KMS-11 (cell line): ENCODE measurements around the gene ASPG.

Experiments
- H2AFZ ChIP-seq: fragments of 200-600 bp; sonication (generic); 2 replicates; pipeline ENCODE4 v1.6.1; 2016; ENCODE audit warnings: antibody characterized with exemption, mixed run types, low read depth
- H3K27ac ChIP-seq: fragments of 200-600 bp; sonication (generic); 2 replicates; pipeline ENCODE4 v1.6.1; 2016; ENCODE audit warnings: mild to moderate bottlenecking, mixed run types
- H3K27me3 ChIP-seq: fragments of 200-600 bp; sonication (generic); 2 replicates; pipeline ENCODE4 v1.6.1; 2017; ENCODE audit warnings: mild to moderate bottlenecking, low read depth, mixed run types, moderate library complexity; ENCODE audit not compliant: insufficient read depth
- H3K36me3 ChIP-seq: fragments of 200-600 bp; sonication (generic); 2 replicates; pipeline ENCODE4 v1.6.1; 2017; ENCODE audit warnings: mild to moderate bottlenecking, mixed run types; ENCODE audit not compliant: insufficient read depth
- H3K4me1 ChIP-seq: fragments of 200-600 bp; sonication (generic); 2 replicates; pipeline ENCODE4 v1.6.1; 2016; ENCODE audit warnings: mild to moderate bottlenecking, low read depth, mixed run types; ENCODE audit not compliant: poor library complexity, severe bottlenecking
- H3K4me2 ChIP-seq: fragments of 200-600 bp; sonication (generic); 2 replicates; pipeline ENCODE4 v1.7.0; 2016; ENCODE audit warnings: mild to moderate bottlenecking, mixed run types
- H3K4me3 ChIP-seq: fragments of 200-600 bp; sonication (generic); IDR thresholded peaks from 2 replicates; pipeline ENCODE4 v1.6.1; 2017; ENCODE audit warnings: low read depth, low read length, mixed read lengths; ENCODE audit not compliant: insufficient read depth
- H3K79me2 ChIP-seq: fragments of 200-600 bp; sonication (generic); 2 replicates; pipeline ENCODE4 v1.6.1; 2016; ENCODE audit warnings: low read depth, mixed run types; ENCODE audit not compliant: insufficient read depth
- H3K9ac ChIP-seq: fragments of 200-600 bp; sonication (generic); 2 replicates; pipeline ENCODE4 v1.6.1; 2016; ENCODE audit warnings: mild to moderate bottlenecking, mixed run types
- H4K20me1 ChIP-seq: fragments of 200-600 bp; sonication (generic); 2 replicates; pipeline ENCODE4 v1.6.1; 2016; ENCODE audit warnings: mild to moderate bottlenecking, mixed run types; ENCODE audit not compliant: insufficient read depth
- TF ChIP-seq, protein P1 (sequence below): fragments of 200-600 bp; sonication (generic); conservative IDR thresholded peaks from 2 replicates; pipeline ENCODE4 v1.6.1; 2017; ENCODE audit warnings: low read depth, mild to moderate bottlenecking, antibody characterized with exemption, low read length, moderate library complexity, mixed read lengths

The ASPG gene

GRCh38 chr14:104162495-104162894 is 77.0 kb downstream of the ASPG start:
- Histone ChIP-seq H3K27ac (no peak overlapping the region), H3K27me3 (peaks cover 11% of the 10 kb centered on the region; the same call in 1 of the 2 replicates), H2AFZ (no peak overlapping the region), H3K79me2 (no peaks in the 10 kb centered on the region), H3K4me1 (no peaks in the 10 kb centered on the region), H3K36me3 (no peaks in the 10 kb centered on the region), H3K4me2 (no peak overlapping the region), H3K9ac (no peak overlapping the region), H4K20me1 (no peaks in the 10 kb centered on the region), H3K4me3 (no peak overlapping the region)
- TF ChIP-seq, protein P1, sequence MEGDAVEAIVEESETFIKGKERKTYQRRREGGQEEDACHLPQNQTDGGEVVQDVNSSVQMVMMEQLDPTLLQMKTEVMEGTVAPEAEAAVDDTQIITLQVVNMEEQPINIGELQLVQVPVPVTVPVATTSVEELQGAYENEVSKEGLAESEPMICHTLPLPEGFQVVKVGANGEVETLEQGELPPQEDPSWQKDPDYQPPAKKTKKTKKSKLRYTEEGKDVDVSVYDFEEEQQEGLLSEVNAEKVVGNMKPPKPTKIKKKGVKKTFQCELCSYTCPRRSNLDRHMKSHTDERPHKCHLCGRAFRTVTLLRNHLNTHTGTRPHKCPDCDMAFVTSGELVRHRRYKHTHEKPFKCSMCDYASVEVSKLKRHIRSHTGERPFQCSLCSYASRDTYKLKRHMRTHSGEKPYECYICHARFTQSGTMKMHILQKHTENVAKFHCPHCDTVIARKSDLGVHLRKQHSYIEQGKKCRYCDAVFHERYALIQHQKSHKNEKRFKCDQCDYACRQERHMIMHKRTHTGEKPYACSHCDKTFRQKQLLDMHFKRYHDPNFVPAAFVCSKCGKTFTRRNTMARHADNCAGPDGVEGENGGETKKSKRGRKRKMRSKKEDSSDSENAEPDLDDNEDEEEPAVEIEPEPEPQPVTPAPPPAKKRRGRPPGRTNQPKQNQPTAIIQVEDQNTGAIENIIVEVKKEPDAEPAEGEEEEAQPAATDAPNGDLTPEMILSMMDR, result no peak

DNA sequence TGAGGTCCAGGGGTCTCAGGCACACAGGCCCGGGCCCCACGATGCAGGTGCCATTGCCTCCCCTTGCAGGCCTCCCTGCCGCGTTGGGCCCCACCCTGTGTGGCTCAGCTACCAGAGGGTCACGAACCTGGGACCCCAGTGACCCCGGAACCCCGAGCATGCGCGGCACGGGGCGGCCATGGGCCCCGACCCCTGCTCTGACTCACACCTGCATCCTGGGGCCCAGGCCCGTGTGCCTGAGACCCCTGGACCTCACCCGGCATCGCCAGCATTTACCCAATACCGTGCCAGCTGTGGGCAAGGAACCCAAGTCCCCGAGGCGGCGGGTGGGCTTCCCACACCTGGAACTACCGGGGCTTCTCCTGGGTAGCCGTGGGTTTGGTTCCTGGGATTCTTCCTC is 78.0 kb downstream of the ASPG start:
- TF ChIP-seq, protein P1, result no peak
- H3K9ac ChIP-seq, result no peak overlapping the region
- no peak overlapping the region for H3K4me3 ChIP-seq
- peaks cover 14% of the 10 kb centered on the region; the same call in 1 of the 2 replicates for H3K27me3 ChIP-seq
- no peaks in the 10 kb centered on the region for H3K36me3 ChIP-seq
- no peak overlapping the region for H3K4me2 ChIP-seq
- no peaks in the 10 kb centered on the region for H3K79me2 ChIP-seq
- no peak overlapping the region for H3K27ac ChIP-seq
- no peaks in the 10 kb centered on the region for H4K20me1 ChIP-seq
- no peaks in the 10 kb centered on the region for H3K4me1 ChIP-seq
- H2AFZ ChIP-seq, result no peak overlapping the region

GRCh38 chr14:104164041-104164440 is 78.5 kb downstream of the ASPG start:
- Histone ChIP-seq H3K4me2 (no peak overlapping the region), H3K27ac (no peak overlapping the region), H3K79me2 (no peaks in the 10 kb centered on the region), H3K27me3 (peaks cover 14% of the 10 kb centered on the region; the same call in 1 of the 2 replicates), H3K9ac (no peak overlapping the region), H3K4me1 (no peaks in the 10 kb centered on the region), H4K20me1 (no peaks in the 10 kb centered on the region), H3K4me3 (no peak overlapping the region), H3K36me3 (no peaks in the 10 kb centered on the region), H2AFZ (no peak overlapping the region)
- TF ChIP-seq, protein P1, result no peak

GRCh38 chr14:104164512-104164911 is 79.0 kb downstream of the ASPG start:
- no peaks in the 10 kb centered on the region for H3K4me1 ChIP-seq
- no peak overlapping the region for H3K9ac ChIP-seq
- H3K4me2 ChIP-seq, result no peak overlapping the region
- TF ChIP-seq, protein P1, result no peak
- H3K36me3 ChIP-seq, result no peaks in the 10 kb centered on the region
- H3K27ac ChIP-seq, result no peak overlapping the region
- H4K20me1 ChIP-seq, result no peaks in the 10 kb centered on the region
- H2AFZ ChIP-seq, result no peak overlapping the region
- peaks cover 16% of the 10 kb centered on the region; the same call in 1 of the 2 replicates for H3K27me3 ChIP-seq
- H3K79me2 ChIP-seq, result no peaks in the 10 kb centered on the region
- no peak overlapping the region for H3K4me3 ChIP-seq
